Stomach (tissue), 4 donors: ENCODE data around the gene XRCC1.

Experiments used
- CTCF ChIP-seq, 7 experiments: fragments of 450-650 bp in 4 of 7; fragments of 200-600 bp in 3 of 7; sonication (generic) in 3 of 7; IDR thresholded peaks; one replicate each; pipeline ENCODE4 v1.5.1; 2016 to 2019; ENCODE audit warnings: antibody characterized with exemption in 7 of 7, control low read depth in 2 of 7, mild to moderate bottlenecking in 1 of 7
- EP300 ChIP-seq: sonication (generic); formaldehyde crosslinking; IDR thresholded peaks from one replicate; pipeline ENCODE4 v1.6.1; 2017; ENCODE audit warnings: antibody characterized with exemption
- POLR2A ChIP-seq, 4 donors: fragments of 450-650 bp; IDR thresholded peaks; one replicate each; pipeline ENCODE4 v1.6.1; 2016; ENCODE audit warnings: antibody characterized with exemption in 4 of 4, control low read depth in 2 of 4, mild to moderate bottlenecking in 1 of 4, moderate library complexity in 1 of 4
- POLR2AphosphoS5 ChIP-seq, 3 donors: sonication (generic); formaldehyde crosslinking; IDR thresholded peaks; one replicate each; pipeline ENCODE4 v1.6.1; 2016; ENCODE audit warnings: antibody characterized with exemption in 3 of 3

DNA sequence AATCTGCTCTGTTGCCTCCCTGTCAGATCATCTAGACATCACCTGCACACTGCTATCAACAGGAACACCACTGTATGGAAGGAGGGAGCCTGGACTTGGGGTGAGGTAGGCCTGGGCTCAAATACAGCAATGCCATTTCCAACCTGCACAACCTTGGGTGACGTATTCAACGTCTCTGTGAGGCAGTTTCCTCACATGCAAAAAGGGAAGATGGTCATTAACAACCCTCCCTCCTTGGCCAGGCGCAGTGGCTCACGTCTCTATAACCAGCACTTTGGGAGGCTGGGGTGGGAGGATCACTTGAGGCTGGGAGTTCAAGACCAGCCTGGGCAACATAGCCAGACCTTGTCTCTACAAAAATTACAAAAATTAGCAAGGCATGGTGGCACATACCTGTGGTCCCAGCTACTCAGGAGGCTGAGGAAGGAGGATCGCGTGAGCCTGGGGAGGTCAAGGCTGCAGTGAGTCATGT lies 13.1 kb downstream of the XRCC1 start:
- TF ChIP-seq CTCF (IDR thresholded peaks at IDR 0.05) (no peak), POLR2A (IDR thresholded peaks at IDR 0.05) (no peak), POLR2AphosphoS5 (IDR thresholded peaks at IDR 0.05) (no peak), EP300 (no peak)
